ENCODE measurements around the gene MAPT.

MAPT gene

GRCh38 chr17:45993962-45994627 is 99.7 kb downstream of the MAPT start:
- no peak overlapping the region for H3K4me3 Mint-ChIP-seq
- H3K4me1 Mint-ChIP-seq = peaks cover 19% of the 10 kb centered on the region

GRCh38 chr17:45994987-45995386 is 100.6 kb downstream of the MAPT start:
- Mint-ChIP-seq H3K36me3 (ENCODE audit: low read depth) (no peaks in the 10 kb centered on the region), H3K27me3 (ENCODE audit: low read depth, poor library complexity) (peaks cover 2% of the 10 kb centered on the region), H3K4me3 (no peak overlapping the region), H3K9me3 (peaks cover 1% of the 10 kb centered on the region), H3K4me1 (peaks cover 27% of the 10 kb centered on the region), H3K27ac (peak overlapping the region; percentile 6)
- no peak for DNase-seq
- TF ChIP-seq CTCF (IDR thresholded peaks at IDR 0.05) = no peak

More at GRCh38 chr17:45993962-45994627, 99.7 kb downstream of the MAPT start:
- no peak for TF ChIP-seq CTCF (IDR thresholded peaks at IDR 0.05)
- H3K27me3 Mint-ChIP-seq (ENCODE audit: low read depth, poor library complexity) = no peaks in the 10 kb centered on the region
- H3K27ac Mint-ChIP-seq = peak overlapping the region; percentile 54
- DNase-seq = no peak
- H3K36me3 Mint-ChIP-seq (ENCODE audit: low read depth) = no peaks in the 10 kb centered on the region
- H3K9me3 Mint-ChIP-seq = peaks cover 7% of the 10 kb centered on the region

- peak overlapping the region; percentile 6 for H3K27ac Mint-ChIP-seq
- H3K27me3 Mint-ChIP-seq (ENCODE audit: low read depth, poor library complexity) = peaks cover 2% of the 10 kb centered on the region
- no peak for TF ChIP-seq CTCF (IDR thresholded peaks at IDR 0.05)
- DNase-seq = no peak
- no peaks in the 10 kb centered on the region for H3K9me3 Mint-ChIP-seq
- H3K36me3 Mint-ChIP-seq (ENCODE audit: low read depth) = no peaks in the 10 kb centered on the region
- H3K4me1 Mint-ChIP-seq = peaks cover 27% of the 10 kb centered on the region
- H3K4me3 Mint-ChIP-seq = no peak overlapping the region
Observed at GRCh38 chr17:45995627-45996270, 101.4 kb downstream of the MAPT start.

- peaks cover 2% of the 10 kb centered on the region for H3K27me3 Mint-ChIP-seq (ENCODE audit: low read depth, poor library complexity)
- H3K27ac Mint-ChIP-seq = no peak overlapping the region
- DNase-seq = no peak
- H3K4me3 Mint-ChIP-seq = no peak overlapping the region
- no peaks in the 10 kb centered on the region for H3K36me3 Mint-ChIP-seq (ENCODE audit: low read depth)
- H3K4me1 Mint-ChIP-seq = peaks cover 24% of the 10 kb centered on the region
- H3K9me3 Mint-ChIP-seq = no peaks in the 10 kb centered on the region
- TF ChIP-seq CTCF (IDR thresholded peaks at IDR 0.05) = no peak
Observed at GRCh38 chr17:45996282-45996937, 102.1 kb downstream of the MAPT start.

GRCh38 chr17:45997166-45997565 is 102.8 kb downstream of the MAPT start:
- no peak for TF ChIP-seq CTCF (IDR thresholded peaks at IDR 0.05)
- DNase-seq = no peak
- Mint-ChIP-seq H3K4me1 (peaks cover 32% of the 10 kb centered on the region), H3K36me3 (ENCODE audit: low read depth) (no peaks in the 10 kb centered on the region), H3K9me3 (no peaks in the 10 kb centered on the region), H3K4me3 (no peak overlapping the region), H3K27ac (no peak overlapping the region), H3K27me3 (ENCODE audit: low read depth, poor library complexity) (peaks cover 2% of the 10 kb centered on the region)
